Measurements from ENCODE around the gene H19. TPM values are rescaled to one million over a fixed set of nuclear protein-coding genes. Genes with fewer than 3 reads are reported as not detected.

H19 gene
- total RNA-seq, 1 donor from 2014 or later, result 19.7 TPM

DNA sequence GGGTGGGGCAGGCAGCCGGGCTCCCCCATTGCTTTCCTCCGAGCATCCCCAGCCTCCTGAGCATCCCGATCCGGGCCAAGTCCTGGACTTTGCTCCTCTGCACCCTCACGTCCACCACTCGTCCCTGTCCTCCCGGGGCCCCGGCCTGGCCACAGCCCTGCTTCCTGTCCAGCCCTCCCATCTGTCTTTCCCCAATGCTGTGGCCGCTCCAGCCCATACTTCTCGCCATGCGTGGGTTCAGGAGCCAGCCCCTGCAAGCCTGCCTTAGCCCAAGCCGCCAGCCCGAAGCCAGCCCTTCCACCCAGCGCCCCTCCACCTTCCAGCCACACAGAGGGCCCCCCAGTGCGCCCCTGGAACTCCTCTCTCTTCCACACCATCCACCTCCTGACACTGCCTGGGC lies 26.7 kb downstream of the H19 start:
- Histone ChIP-seq H3K27me3 (ENCODE audit: control insufficient read depth, insufficient read depth, low read length) (no peaks in the 10 kb centered on the region), H3K36me3 (ENCODE audit: control insufficient read depth, insufficient read depth, low read length) (no peaks in the 10 kb centered on the region), H3K4me3 (ENCODE audit: low read depth, low read length) (no peak overlapping the region)
- TF ChIP-seq, protein P1, sequence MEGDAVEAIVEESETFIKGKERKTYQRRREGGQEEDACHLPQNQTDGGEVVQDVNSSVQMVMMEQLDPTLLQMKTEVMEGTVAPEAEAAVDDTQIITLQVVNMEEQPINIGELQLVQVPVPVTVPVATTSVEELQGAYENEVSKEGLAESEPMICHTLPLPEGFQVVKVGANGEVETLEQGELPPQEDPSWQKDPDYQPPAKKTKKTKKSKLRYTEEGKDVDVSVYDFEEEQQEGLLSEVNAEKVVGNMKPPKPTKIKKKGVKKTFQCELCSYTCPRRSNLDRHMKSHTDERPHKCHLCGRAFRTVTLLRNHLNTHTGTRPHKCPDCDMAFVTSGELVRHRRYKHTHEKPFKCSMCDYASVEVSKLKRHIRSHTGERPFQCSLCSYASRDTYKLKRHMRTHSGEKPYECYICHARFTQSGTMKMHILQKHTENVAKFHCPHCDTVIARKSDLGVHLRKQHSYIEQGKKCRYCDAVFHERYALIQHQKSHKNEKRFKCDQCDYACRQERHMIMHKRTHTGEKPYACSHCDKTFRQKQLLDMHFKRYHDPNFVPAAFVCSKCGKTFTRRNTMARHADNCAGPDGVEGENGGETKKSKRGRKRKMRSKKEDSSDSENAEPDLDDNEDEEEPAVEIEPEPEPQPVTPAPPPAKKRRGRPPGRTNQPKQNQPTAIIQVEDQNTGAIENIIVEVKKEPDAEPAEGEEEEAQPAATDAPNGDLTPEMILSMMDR (IDR thresholded peaks at IDR 0.05; ENCODE audit: insufficient read depth, low read length, severe bottlenecking), result no peak
- DNase-seq (ENCODE audit: low read depth) (no peak), FAIRE-seq (no peak)

DNA sequence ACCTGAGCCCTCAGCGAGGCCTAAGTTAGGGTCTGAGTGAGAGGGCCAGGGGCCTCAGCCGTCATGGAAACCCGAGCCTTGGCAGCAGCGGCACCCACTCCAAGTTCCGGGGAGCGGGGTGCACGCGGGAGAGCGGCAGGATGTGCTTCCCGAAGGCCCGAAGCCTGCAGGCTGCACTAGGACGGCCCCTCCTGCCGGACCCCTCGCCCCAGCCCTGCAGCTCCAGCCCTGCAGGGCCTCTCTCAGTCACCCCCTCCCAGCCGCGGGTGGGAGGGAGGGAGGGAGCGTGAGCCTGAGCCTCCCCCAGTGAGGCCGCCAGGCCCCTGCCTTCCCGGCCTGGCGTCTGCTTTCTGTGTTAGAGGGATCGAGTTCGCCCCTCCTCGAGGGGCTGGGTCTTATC lies 27.9 kb downstream of the H19 start:
- FAIRE-seq (no peak), DNase-seq (ENCODE audit: low read depth) (no peak)
- no peaks in the 10 kb centered on the region for H3K27me3 ChIP-seq (ENCODE audit: control insufficient read depth, insufficient read depth, low read length)
- no peak overlapping the region for H3K4me3 ChIP-seq (ENCODE audit: low read depth, low read length)
- TF ChIP-seq, protein P1 (IDR thresholded peaks at IDR 0.05; ENCODE audit: insufficient read depth, low read length, severe bottlenecking), result no peak
- H3K36me3 ChIP-seq (ENCODE audit: control insufficient read depth, insufficient read depth, low read length), result no peaks in the 10 kb centered on the region

DNA sequence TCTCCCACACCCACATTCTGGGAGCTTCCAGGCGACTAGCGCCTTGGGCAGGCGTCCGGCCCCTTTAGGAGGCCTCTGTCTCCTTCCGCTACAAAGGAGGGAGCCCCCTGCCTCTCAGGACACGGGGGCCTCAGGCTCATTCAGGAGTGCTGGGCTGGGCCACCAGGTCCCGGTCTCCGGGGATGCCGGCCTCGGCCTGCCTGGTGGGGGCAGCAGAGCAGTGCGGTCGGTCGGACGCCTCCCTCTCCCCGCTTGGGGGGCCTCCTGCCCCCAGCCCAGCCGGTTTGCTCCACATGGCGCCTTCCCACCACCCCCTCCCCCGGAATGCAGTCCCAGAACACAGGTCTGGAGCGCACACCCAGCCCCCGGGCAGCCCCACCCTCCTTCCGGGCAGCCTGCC lies 28.6 kb downstream of the H19 start:
- FAIRE-seq, result no peak

DNA sequence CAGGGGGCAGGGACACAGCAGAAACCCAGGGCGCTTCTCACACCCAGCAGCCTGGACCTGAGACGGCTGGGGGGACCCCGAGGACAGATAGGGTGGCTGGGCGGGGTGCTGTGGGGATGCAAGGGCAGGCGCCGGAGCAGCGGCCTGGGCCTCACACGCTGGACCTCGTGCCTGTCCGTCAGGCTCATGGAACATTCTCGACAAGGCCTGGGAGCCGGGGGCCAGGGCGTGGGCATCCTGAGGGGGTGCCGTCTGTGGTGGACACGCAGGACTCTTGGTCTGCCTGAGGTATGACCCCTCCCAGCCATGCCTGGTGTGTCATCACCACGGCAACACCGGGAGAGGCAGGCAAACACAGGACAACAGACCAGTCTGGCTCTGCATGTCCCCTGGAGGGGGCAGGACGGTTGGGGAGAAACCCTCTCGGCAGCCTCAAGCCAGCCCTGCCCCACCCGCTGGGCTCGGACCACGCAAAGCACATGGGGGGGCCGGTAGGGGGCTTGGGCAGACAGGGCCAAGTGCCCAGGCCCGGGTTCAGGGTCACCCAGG lies 29.1 kb downstream of the H19 start:
- TF ChIP-seq, protein P1 (IDR thresholded peaks at IDR 0.05; ENCODE audit: insufficient read depth, low read length, severe bottlenecking), result no peak
- DNase-seq (ENCODE audit: low read depth) (no peak), FAIRE-seq (no peak)
- no peaks in the 10 kb centered on the region for H3K36me3 ChIP-seq (ENCODE audit: control insufficient read depth, insufficient read depth, low read length)
- H3K27me3 ChIP-seq (ENCODE audit: control insufficient read depth, insufficient read depth, low read length), result no peaks in the 10 kb centered on the region
- no peak overlapping the region for H3K4me3 ChIP-seq (ENCODE audit: low read depth, low read length)

More for the DNA sequence above, 28.6 kb downstream of the H19 start:
- H3K36me3 ChIP-seq (ENCODE audit: control insufficient read depth, insufficient read depth, low read length), result no peaks in the 10 kb centered on the region
- no peak overlapping the region for H3K4me3 ChIP-seq (ENCODE audit: low read depth, low read length)
- DNase-seq (ENCODE audit: low read depth), result no peak
- TF ChIP-seq, protein P1 (IDR thresholded peaks at IDR 0.05; ENCODE audit: insufficient read depth, low read length, severe bottlenecking), result no peak
- no peaks in the 10 kb centered on the region for H3K27me3 ChIP-seq (ENCODE audit: control insufficient read depth, insufficient read depth, low read length)

DNA sequence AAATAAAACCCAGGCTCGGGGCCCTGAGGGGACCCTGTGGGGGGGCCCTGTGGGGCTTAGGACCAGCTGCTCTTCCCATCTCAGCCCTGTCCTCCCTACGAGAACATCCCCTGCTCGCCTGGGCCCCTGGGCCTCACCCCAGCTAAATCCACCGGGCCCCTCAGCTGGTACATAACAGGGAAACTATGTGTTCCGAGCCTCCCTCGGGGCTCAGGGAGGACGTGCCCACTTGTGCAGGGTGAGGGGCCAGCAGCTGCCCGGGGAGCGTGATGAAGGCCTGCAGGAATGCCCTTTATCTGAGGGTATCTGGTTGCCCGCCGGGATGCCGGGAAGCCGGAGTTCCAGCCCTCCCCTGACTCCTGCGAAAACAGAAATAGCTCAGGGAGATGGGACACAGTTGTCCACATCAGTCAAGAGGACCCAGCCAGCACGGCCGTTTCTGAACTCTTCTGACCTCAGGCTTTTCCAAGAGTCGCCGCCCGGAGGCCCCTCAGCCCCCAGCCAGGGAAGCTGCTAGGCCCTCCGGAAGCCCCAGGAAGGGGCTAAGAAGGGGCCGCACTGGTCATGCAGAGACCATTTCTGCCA lies 29.9 kb downstream of the H19 start:
- H3K4me3 ChIP-seq (ENCODE audit: low read depth, low read length), result no peak overlapping the region
- no peaks in the 10 kb centered on the region for H3K27me3 ChIP-seq (ENCODE audit: control insufficient read depth, insufficient read depth, low read length)
- TF ChIP-seq, protein P1 (IDR thresholded peaks at IDR 0.05; ENCODE audit: insufficient read depth, low read length, severe bottlenecking), result no peak
- no peaks in the 10 kb centered on the region for H3K36me3 ChIP-seq (ENCODE audit: control insufficient read depth, insufficient read depth, low read length)
- DNase-seq (ENCODE audit: low read depth) (no peak), FAIRE-seq (no peak)

DNA sequence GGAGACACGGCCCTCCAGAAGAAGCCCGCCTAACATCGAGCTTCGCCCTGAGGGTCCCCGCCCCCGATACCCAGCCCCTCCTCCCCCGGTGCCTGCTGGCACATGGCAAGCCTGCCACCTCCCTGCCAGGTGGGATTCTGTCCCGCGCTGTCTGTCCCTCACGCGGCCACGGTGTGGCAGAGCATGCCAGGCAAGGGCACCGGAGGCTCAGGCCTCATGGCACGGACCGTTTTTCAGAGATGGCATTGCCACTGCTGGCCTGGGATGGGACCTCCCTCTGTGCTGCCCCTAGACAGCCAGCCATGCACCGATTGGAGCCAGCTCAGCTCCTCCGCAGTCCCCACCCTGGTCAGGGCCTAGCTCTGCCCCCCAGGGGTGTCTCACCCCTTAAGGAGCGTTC lies 31.1 kb downstream of the H19 start:
- DNase-seq (ENCODE audit: low read depth) (no peak), FAIRE-seq (no peak)
- TF ChIP-seq, protein P1 (IDR thresholded peaks at IDR 0.05; ENCODE audit: insufficient read depth, low read length, severe bottlenecking), result no peak
- Histone ChIP-seq H3K27me3 (ENCODE audit: control insufficient read depth, insufficient read depth, low read length) (no peaks in the 10 kb centered on the region), H3K36me3 (ENCODE audit: control insufficient read depth, insufficient read depth, low read length) (no peaks in the 10 kb centered on the region), H3K4me3 (ENCODE audit: low read depth, low read length) (no peak overlapping the region)
